ENCODE results near the gene SLC35F5. TPM values are rescaled to one million over a fixed set of nuclear protein-coding genes. Genes with fewer than 3 reads are reported as not detected.

Gene SLC35F5
- polyA plus RNA-seq, 1 experiment, result 91.0 TPM

DNA sequence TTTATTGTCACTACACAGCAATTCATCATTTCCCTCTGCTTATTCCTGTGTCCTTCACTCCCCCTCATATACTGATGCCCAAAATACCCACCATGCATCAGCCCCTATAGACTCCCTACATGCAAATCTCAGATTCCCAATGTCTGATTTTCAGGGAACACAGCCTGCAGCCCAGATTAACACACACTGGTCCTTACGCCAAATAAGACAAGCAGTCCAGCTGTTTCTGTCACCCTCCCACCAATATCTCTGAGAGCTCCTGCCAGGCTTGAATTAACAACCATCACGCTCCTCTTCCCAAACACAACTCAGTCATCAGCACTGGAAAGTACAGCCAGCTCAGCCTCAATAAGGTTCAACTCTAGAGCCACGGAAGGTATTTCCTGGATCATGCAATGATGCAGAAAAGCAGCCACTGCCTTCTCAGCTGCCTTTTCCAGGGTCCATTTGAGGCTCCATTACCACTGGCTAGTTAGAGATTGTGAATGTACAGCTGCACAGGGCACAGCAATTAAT lies 39.0 kb upstream of the SLC35F5 start:
- CTCF ChIA-PET, result no interaction called here
- Histone ChIP-seq H3K4me3 (ENCODE audit: low read depth, low read length) (no peak overlapping the region), H3K9me3 (ENCODE audit: control insufficient read depth, insufficient read depth, low read length) (no peaks in the 10 kb centered on the region), H3K27me3 (ENCODE audit: control insufficient read depth, insufficient read depth, low read length) (no peaks in the 10 kb centered on the region), H3K27ac (ENCODE audit: low read depth, low read length) (no peak overlapping the region)
- POLR2A ChIA-PET, result interaction anchor here (1.0 kb wide), 1 partner anchor 102 kb away, joined by 7 read pairs; no protein-coding TSS in a partner anchor
- DNase-seq (ENCODE audit: low read depth, low spot score), result no peak
- no peak for TF ChIP-seq CTCF (IDR thresholded peaks at IDR 0.05; ENCODE audit: low read depth, low read length)

GRCh38 chr2:113791697-113792590 lies 35.5 kb upstream of the SLC35F5 start:
- Histone ChIP-seq H3K27ac (ENCODE audit: low read depth, low read length) (no peak overlapping the region), H3K4me3 (ENCODE audit: low read depth, low read length) (no peak overlapping the region), H3K9me3 (ENCODE audit: control insufficient read depth, insufficient read depth, low read length) (no peaks in the 10 kb centered on the region), H3K27me3 (ENCODE audit: control insufficient read depth, insufficient read depth, low read length) (no peaks in the 10 kb centered on the region)
- ChIA-PET CTCF (interaction anchor here (1.0 kb wide), 1 partner anchor 26 kb away, joined by 4 read pairs; no protein-coding TSS in a partner anchor), POLR2A (no interaction called here)
- DNase-seq (ENCODE audit: low read depth, low spot score), result no peak
- TF ChIP-seq CTCF (IDR thresholded peaks at IDR 0.05; ENCODE audit: low read depth, low read length), result no peak

DNA sequence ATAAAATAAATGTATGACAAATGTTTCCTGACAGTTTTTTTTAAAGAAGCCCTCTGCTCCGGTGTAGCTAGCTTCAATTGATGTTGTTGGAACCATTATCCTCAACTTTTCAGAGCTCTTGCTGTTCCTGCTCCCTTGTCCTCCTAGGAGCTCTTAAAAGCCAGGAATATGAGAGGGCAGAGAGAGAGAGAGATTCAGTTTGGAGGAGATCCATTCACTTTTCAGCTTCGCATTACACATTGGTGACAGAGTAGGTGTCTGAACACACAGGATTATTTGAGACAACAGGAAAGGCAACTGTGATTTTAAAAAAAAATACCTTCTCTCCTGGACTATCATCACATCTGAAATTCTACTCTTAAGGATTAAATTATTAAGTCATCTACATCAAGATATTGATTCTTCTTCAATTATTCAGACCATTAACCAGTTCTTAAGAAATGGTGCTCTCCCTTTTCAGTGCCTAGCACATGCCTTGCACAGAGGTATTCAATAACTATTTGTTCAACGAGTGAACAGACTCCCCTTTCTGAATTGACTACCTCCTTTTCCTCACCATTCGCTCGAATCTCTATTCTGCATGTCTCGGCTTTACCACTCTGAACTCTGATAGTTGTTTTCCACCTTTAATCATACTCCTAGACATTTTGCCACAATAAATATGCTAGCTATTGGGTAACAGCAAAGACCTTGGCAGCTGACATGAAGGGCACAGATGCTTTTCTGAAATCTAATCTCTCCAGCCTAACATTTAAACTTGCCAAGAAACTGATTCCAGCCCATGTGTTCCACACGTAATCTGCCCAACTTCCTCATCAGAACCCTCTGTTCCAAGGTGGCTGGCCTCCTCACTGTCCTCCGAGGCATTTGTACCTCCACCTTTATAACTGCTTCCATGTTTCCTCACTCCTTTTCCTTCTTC lies 28.6 kb upstream of the SLC35F5 start:
- POLR2A ChIA-PET, result interaction anchor here (1.6 kb wide), 1 partner anchor 29 kb away, joined by 4 read pairs; the partner anchor contains the start of gene SLC35F5
- Histone ChIP-seq H3K9me3 (ENCODE audit: control insufficient read depth, insufficient read depth, low read length) (no peaks in the 10 kb centered on the region), H3K4me3 (ENCODE audit: low read depth, low read length) (no peak overlapping the region), H3K27ac (ENCODE audit: low read depth, low read length) (no peak overlapping the region), H3K27me3 (ENCODE audit: control insufficient read depth, insufficient read depth, low read length) (no peaks in the 10 kb centered on the region)
- TF ChIP-seq CTCF (IDR thresholded peaks at IDR 0.05; ENCODE audit: low read depth, low read length), result no peak
- no peak for DNase-seq (ENCODE audit: low read depth, low spot score)
- CTCF ChIA-PET, result interaction anchor here (0.6 kb wide), 1 partner anchor 647 kb away, joined by 3 read pairs; no protein-coding TSS in a partner anchor

- no peak for DNase-seq (ENCODE audit: low read depth, low spot score)
- no peak overlapping the region for H3K27ac ChIP-seq (ENCODE audit: low read depth, low read length)
- CTCF ChIA-PET, result no interaction called here
- H3K9me3 ChIP-seq (ENCODE audit: control insufficient read depth, insufficient read depth, low read length), result no peaks in the 10 kb centered on the region
- POLR2A ChIA-PET, result no interaction called here
- no peak for TF ChIP-seq CTCF (IDR thresholded peaks at IDR 0.05; ENCODE audit: low read depth, low read length)
- no peaks in the 10 kb centered on the region for H3K27me3 ChIP-seq (ENCODE audit: control insufficient read depth, insufficient read depth, low read length)
- H3K4me3 ChIP-seq (ENCODE audit: low read depth, low read length), result no peak overlapping the region
Measured at GRCh38 chr2:113780472-113780871, 24.0 kb upstream of the SLC35F5 start.
